Uterus (tissue), 4 donors: ENCODE results near the gene BMAL2. TPM values are rescaled to one million over a fixed set of nuclear protein-coding genes. Genes with fewer than 3 reads are reported as not detected.

Source experiments
- DNase-seq, 2 donors: peaks; one replicate each; pipeline ENCODE4 v3.0.0-alpha.2; 2019 to 2020
- H3K27ac ChIP-seq, 2 donors: fragments of 200-600 bp; sonication (generic); 1 replicate in 1 of 2; 2 replicates in 1 of 2; pipeline ENCODE4 v1.5.1; 2016 to 2018
- H3K27me3 ChIP-seq, 2 donors: fragments of 200-600 bp; sonication (generic); one replicate each; pipeline ENCODE4 v1.5.1; 2018 to 2019; ENCODE audit warnings: control low read depth in 1 of 2
- H3K36me3 ChIP-seq, 2 donors: fragments of 200-600 bp; sonication (generic); one replicate each; pipeline ENCODE4 v1.5.1; 2019; ENCODE audit warnings: control low read depth in 1 of 2
- H3K4me1 ChIP-seq, 2 donors: fragments of 200-600 bp; sonication (generic); one replicate each; pipeline ENCODE4 v1.5.1; 2018 to 2019; ENCODE audit warnings: control low read depth in 1 of 2
- H3K4me3 ChIP-seq, 2 donors: fragments of 200-600 bp; sonication (generic); 1 replicate in 1 of 2; 2 replicates in 1 of 2; pipeline ENCODE4 v1.5.1; 2018 to 2019; ENCODE audit warnings: mild to moderate bottlenecking in 1 of 2
- H3K9me3 ChIP-seq, 2 donors: fragments of 200-600 bp; sonication (generic); one replicate each; pipeline ENCODE4 v1.5.1; 2019; ENCODE audit warnings: control low read depth in 1 of 2
- POLR2A ChIP-seq, 2 donors: fragments of 450-650 bp; IDR thresholded peaks; one replicate each; pipeline ENCODE4 v1.6.1; 2016; ENCODE audit warnings: antibody characterized with exemption in 2 of 2, mild to moderate bottlenecking in 1 of 2, moderate library complexity in 1 of 2
- intact Hi-C: fragments of 100-400 bp; cut with DNase I; formaldehyde crosslinking; loops from one replicate; pipeline ENCODE4 v1.15.1; 2023; ENCODE audit warnings: low total_unique reads
- total RNA-seq, 4 donors: library from RNA; depleted of rRNA in 3 of 4; stranded (reverse); fragments of >200 nt in 3 of 4; gene quantifications; one replicate each; pipeline versions ENCODE4 v1.1.0 to v1.2.4, GENCODE V29; 2014 to 2023
- TF ChIP-seq, protein P1 (sequence below), 4 experiments: fragments of 200-600 bp in 2 of 4; fragments of 450-650 bp in 2 of 4; sonication (generic) in 2 of 4; IDR thresholded peaks; one replicate each; pipeline ENCODE4 v1.5.1; 2016 to 2019; ENCODE audit warnings: antibody characterized with exemption in 4 of 4, mild to moderate bottlenecking in 2 of 4, moderate library complexity in 1 of 4
- donor health status: DM: yes; HTN: yes; CAD: no.

BMAL2 gene
- total RNA-seq, 4 donors from 2014 or later, result under 0.01 to 6.3 (median 1.5) TPM

GRCh38 chr12:27342536-27342935 is 9.9 kb downstream of the BMAL2 start:
- no peak overlapping the region for H3K4me3 ChIP-seq
- DNase-seq, result no peak
- H3K27ac ChIP-seq, result no peak overlapping the region
- no peaks in the 10 kb centered on the region for H3K36me3 ChIP-seq
- intact Hi-C loops, result no loop called here
- no peaks in the 10 kb centered on the region for H3K4me1 ChIP-seq
- TF ChIP-seq POLR2A (IDR thresholded peaks at IDR 0.05), result no peak
- TF ChIP-seq, protein P1, sequence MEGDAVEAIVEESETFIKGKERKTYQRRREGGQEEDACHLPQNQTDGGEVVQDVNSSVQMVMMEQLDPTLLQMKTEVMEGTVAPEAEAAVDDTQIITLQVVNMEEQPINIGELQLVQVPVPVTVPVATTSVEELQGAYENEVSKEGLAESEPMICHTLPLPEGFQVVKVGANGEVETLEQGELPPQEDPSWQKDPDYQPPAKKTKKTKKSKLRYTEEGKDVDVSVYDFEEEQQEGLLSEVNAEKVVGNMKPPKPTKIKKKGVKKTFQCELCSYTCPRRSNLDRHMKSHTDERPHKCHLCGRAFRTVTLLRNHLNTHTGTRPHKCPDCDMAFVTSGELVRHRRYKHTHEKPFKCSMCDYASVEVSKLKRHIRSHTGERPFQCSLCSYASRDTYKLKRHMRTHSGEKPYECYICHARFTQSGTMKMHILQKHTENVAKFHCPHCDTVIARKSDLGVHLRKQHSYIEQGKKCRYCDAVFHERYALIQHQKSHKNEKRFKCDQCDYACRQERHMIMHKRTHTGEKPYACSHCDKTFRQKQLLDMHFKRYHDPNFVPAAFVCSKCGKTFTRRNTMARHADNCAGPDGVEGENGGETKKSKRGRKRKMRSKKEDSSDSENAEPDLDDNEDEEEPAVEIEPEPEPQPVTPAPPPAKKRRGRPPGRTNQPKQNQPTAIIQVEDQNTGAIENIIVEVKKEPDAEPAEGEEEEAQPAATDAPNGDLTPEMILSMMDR (IDR thresholded peaks at IDR 0.05), result no peak
- H3K27me3 ChIP-seq, result no peaks in the 10 kb centered on the region
- no peaks in the 10 kb centered on the region for H3K9me3 ChIP-seq

- intact Hi-C loops, result no loop called here
- Histone ChIP-seq H3K9me3 (no peaks in the 10 kb centered on the region), H3K27ac (no peak overlapping the region), H3K36me3 (no peaks in the 10 kb centered on the region), H3K4me3 (no peak overlapping the region), H3K27me3 (no peaks in the 10 kb centered on the region), H3K4me1 (no peaks in the 10 kb centered on the region)
- DNase-seq, result no peak
- no peak for TF ChIP-seq POLR2A (IDR thresholded peaks at IDR 0.05)
- TF ChIP-seq, protein P1 (IDR thresholded peaks at IDR 0.05), result no peak
Measured at GRCh38 chr12:27343255-27344000, 10.8 kb downstream of the BMAL2 start.

- H3K4me1 ChIP-seq, result no peaks in the 10 kb centered on the region
- H3K27me3 ChIP-seq, result no peaks in the 10 kb centered on the region
- no peaks in the 10 kb centered on the region for H3K9me3 ChIP-seq
- intact Hi-C loops, result no loop called here
- no peaks in the 10 kb centered on the region for H3K36me3 ChIP-seq
- TF ChIP-seq, protein P1 (IDR thresholded peaks at IDR 0.05), result no peak
- TF ChIP-seq POLR2A (IDR thresholded peaks at IDR 0.05), result no peak
- H3K4me3 ChIP-seq, result no peak overlapping the region
- no peak overlapping the region for H3K27ac ChIP-seq
- DNase-seq, result no peak
Measured at GRCh38 chr12:27344246-27344645, 11.6 kb downstream of the BMAL2 start.

DNA sequence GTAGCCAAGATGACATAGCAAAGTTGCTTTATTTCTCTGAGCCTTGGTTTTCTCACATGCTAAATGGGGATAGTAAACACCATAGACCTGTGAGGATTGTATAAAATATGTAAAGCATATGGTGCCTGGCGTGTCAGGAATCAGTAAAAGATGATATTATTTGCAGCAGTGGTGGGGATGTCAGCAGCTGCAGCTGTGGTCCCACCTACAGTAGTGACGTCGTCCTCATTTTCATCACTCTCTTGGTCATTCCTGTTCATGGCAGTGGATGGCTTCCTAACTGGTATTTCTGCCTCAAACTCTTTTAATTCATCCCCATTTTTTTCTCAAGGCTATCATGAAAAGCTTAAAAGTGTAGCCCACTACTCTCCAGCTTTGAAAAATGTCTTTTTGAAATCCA is 12.1 kb downstream of the BMAL2 start:
- H3K4me1 ChIP-seq, result no peaks in the 10 kb centered on the region
- intact Hi-C loops, result no loop called here
- H3K9me3 ChIP-seq, result no peaks in the 10 kb centered on the region
- H3K27me3 ChIP-seq, result no peaks in the 10 kb centered on the region
- no peak for DNase-seq
- no peak overlapping the region for H3K4me3 ChIP-seq
- no peak for TF ChIP-seq POLR2A (IDR thresholded peaks at IDR 0.05)
- TF ChIP-seq, protein P1 (IDR thresholded peaks at IDR 0.05), result no peak
- H3K27ac ChIP-seq, result no peak overlapping the region
- H3K36me3 ChIP-seq, result no peaks in the 10 kb centered on the region

GRCh38 chr12:27345376-27345775 is 12.7 kb downstream of the BMAL2 start:
- intact Hi-C loops, result no loop called here
- no peaks in the 10 kb centered on the region for H3K36me3 ChIP-seq
- no peaks in the 10 kb centered on the region for H3K4me1 ChIP-seq
- no peak for TF ChIP-seq POLR2A (IDR thresholded peaks at IDR 0.05)
- TF ChIP-seq, protein P1 (IDR thresholded peaks at IDR 0.05), result no peak
- no peaks in the 10 kb centered on the region for H3K9me3 ChIP-seq
- H3K27me3 ChIP-seq, result no peaks in the 10 kb centered on the region
- no peak overlapping the region for H3K27ac ChIP-seq
- no peak overlapping the region for H3K4me3 ChIP-seq
- DNase-seq, result no peak
